Kidney epithelial cell (primary cell): ENCODE results near the gene AP2S1. TPM values are rescaled to one million over a fixed set of nuclear protein-coding genes. Genes with fewer than 3 reads are reported as not detected.
A peak's percentile ranks its signal among the peaks of the same experiment; 100 is the strongest.

ENCODE experiments used
- DNase-seq: peaks from one replicate; pipeline ENCODE4 v3.0.0-alpha.2; 2010; ENCODE audit warnings: low read depth
- H3K27me3 ChIP-seq: 2 replicates; pipeline ENCODE4 v1.6.0; 2011; ENCODE audit warnings: low read length; ENCODE audit not compliant: control insufficient read depth, insufficient read depth
- H3K36me3 ChIP-seq: 2 replicates; pipeline ENCODE4 v1.5.1; 2011; ENCODE audit warnings: low read length; ENCODE audit not compliant: control insufficient read depth, insufficient read depth
- H3K4me3 ChIP-seq: 2 replicates; pipeline ENCODE4 v1.5.1; 2011; ENCODE audit warnings: low read depth, mild to moderate bottlenecking, control low read depth, low read length
- total RNA-seq: library from RNA; depleted of rRNA; stranded (reverse); fragments of >200 nt; gene quantifications from 2 replicates; pipeline ENCODE4 v1.2.3, GENCODE V29; 2015
- TF ChIP-seq, protein P1 (sequence below): IDR thresholded peaks from 2 replicates; pipeline ENCODE4 v1.5.1; 2011; ENCODE audit warnings: mild to moderate bottlenecking, moderate library complexity, low read length, control low read depth, inconsistent platforms; ENCODE audit not compliant: insufficient read depth, poor library complexity, severe bottlenecking

AP2S1 gene
- 157 and 198 TPM in 2 replicates for total RNA-seq

DNA sequence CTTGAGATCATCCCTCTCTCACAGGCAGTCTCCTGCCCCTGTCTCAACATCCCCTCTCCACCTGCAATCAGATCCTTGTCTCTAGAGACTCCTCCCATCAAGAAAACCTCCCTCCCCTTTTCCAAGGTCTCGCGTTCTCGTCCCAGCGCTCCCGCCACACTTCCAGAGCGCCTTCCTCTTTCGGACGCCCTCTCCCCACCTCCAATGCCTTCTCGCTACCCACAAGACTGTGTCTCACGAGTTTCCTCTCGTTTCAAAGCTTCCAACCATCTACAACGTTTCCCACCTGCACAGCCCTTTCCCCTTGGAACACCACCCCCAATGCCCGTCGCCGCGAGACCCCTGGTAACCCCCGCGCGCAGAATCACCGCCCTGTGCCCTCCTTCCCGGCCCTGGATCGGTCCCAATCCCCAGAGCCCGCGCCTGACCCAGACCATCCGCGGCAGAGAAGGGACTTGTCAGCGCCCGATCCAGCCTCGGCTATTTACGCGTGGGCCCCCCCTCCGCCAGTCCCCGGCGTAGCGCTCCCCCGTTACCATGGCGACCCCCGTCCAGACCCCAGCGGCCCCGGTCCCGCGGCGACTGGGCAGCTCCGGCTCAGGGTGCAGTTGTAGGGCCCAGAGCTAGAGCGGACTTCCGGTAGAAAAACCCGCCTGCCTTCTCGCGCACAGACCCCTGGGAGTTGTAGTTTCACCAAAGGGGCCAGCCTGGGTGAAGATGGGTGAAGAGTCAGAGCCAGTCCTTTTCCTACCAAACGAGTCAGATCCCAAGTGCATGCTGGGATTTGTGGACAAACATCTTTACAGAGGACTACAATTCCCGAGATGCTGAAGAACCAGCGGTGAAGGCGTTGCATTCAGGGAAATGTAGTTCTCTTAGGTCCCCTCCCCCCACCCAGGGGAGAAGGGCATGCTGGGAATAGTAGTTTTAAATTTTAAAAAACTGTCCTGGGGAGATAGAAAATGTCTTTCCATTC is at the start of gene AP2S1:
AP2S1 (minus strand) TSS at position 619 of the 976 bp plus-strand sequence; CDS start at position 539, 80 bp downstream.
- H3K36me3 ChIP-seq, result no peaks in the 10 kb centered on the region
- TF ChIP-seq, protein P1, sequence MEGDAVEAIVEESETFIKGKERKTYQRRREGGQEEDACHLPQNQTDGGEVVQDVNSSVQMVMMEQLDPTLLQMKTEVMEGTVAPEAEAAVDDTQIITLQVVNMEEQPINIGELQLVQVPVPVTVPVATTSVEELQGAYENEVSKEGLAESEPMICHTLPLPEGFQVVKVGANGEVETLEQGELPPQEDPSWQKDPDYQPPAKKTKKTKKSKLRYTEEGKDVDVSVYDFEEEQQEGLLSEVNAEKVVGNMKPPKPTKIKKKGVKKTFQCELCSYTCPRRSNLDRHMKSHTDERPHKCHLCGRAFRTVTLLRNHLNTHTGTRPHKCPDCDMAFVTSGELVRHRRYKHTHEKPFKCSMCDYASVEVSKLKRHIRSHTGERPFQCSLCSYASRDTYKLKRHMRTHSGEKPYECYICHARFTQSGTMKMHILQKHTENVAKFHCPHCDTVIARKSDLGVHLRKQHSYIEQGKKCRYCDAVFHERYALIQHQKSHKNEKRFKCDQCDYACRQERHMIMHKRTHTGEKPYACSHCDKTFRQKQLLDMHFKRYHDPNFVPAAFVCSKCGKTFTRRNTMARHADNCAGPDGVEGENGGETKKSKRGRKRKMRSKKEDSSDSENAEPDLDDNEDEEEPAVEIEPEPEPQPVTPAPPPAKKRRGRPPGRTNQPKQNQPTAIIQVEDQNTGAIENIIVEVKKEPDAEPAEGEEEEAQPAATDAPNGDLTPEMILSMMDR, result no peak
- peak within 1 kb of the TSS; percentile 85 for H3K4me3 ChIP-seq
- DNase-seq, result peak; percentile 98
- H3K27me3 ChIP-seq, result no peaks in the 10 kb centered on the region

DNA sequence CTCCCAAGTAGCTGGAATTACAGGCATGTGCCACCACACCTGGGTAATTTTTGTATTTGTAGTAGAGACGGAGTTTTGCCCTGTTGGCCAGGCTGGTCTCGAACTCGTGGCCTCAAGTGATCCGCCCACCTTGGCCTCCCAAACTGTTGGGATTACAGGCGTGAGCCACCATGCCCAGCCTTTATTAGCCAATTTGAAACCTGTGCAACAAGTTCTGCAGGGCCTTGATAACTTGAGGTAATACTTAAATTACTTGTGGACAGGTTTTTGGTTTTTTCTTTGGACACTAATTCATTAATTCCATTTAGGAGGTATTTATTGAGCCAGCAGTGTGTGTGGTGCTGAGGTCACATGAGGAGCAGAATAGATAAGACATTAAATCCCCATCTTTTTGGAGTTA is 49.7 kb upstream of the AP2S1 start:
- no peak overlapping the region for H3K4me3 ChIP-seq
- no peak for DNase-seq
- H3K27me3 ChIP-seq, result no peaks in the 10 kb centered on the region
- no peaks in the 10 kb centered on the region for H3K36me3 ChIP-seq
- TF ChIP-seq, protein P1, result no peak

DNA sequence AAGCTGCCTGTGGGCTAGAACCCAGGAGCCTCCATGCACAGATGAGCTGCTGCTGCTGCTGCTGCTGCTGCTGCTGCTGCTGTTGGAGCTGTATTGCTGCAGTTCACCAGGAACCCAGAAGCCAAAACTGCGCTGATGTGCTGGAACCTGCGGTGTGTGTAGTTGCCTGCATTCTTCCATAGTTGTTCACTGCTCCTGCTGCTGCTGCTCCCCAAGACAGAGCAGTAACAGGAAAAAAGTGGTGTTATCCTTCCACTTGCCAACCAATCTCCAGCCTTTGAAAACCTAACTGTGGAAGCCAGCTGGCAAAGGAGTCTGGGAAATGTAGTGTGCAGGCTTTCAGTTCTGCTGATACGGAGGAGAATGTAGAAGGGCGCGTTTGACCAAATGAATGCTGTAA is 48.1 kb upstream of the AP2S1 start:
- TF ChIP-seq, protein P1, result no peak
- H3K27me3 ChIP-seq, result no peaks in the 10 kb centered on the region
- H3K36me3 ChIP-seq, result no peaks in the 10 kb centered on the region
- H3K4me3 ChIP-seq, result no peak overlapping the region
- no peak for DNase-seq

DNA sequence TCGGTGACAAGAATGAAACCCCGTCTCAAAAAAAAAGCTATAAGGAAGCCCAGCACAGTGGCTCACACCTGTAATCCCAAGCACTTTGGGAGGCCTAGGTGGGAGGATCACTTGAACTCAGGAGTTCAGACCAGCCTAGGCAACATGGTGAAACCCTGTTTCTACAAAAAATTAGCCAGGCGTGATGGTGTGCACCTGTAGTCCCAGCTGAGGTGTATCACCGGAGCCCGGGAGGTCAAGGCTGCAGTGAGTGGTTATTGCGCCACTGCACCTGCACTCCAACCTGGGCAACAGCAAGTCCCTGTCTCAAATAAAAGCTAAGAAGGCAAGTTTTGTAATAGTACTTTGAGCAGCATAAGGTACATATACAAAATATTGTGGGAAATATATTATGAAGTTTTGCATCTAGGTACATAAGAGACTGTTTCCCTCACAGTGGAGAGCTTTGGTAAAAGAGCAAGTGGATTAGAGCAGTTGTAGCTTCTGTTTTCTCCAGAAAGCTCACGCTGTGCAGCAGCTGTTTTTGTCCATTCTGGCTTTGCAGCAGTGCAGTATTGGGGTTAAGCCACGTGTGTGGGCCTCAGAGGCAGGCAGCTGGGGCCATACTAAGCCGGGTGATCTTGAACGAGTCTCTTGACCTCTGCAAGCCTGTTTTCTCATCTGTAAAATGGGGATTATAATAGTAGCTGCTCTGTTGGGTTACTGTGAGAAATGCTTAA is 45.6 kb upstream of the AP2S1 start:
- no peak overlapping the region for H3K4me3 ChIP-seq
- H3K36me3 ChIP-seq, result no peaks in the 10 kb centered on the region
- TF ChIP-seq, protein P1, result no peak
- H3K27me3 ChIP-seq, result no peaks in the 10 kb centered on the region
- DNase-seq, result no peak

DNA sequence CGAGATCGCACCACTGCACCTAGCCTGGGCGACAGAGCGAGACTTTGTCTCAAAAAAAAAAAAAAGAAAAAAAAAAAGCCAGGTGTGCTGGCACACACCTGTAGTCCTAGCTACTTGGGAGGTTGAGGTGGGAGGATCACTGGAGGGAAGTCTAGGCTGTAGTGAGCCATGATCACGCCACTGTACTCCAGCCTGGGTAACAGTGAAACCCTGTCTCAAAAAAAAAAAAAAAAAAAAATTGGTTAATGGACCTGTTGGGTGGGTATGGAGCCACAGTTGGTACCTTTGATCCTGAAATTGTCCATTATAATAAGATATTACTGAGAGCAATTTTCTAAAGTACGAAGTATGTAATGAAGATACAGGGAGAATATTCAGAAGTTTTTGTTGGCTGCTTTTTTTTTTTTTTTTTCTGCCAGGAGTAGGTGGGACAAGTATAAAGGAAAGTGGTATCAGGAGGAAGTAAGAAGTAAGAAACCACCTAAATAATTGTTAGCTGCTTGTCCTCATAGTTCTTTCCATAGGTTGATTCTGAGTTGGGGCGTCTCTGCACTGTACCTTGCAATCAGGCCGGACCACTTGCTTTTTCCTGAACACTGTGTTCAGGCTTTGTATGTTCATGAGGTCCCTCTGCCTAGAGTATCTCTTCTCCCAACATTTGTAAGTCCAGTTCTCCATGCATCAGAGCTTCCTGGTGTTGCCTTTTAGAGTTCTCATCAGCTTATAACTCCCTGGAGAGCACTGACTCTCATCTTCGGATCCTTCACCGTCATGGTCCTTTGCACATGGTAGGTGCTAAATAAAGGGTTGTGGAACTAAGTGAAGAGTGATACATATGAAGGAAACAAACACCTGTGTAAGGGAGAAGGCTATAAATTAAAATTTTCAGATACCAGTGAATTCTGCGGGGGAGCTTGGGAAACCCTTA is 41.9 kb upstream of the AP2S1 start:
- Histone ChIP-seq H3K4me3 (no peak overlapping the region), H3K27me3 (no peaks in the 10 kb centered on the region), H3K36me3 (no peaks in the 10 kb centered on the region)
- TF ChIP-seq, protein P1, result no peak
- no peak for DNase-seq
